ENCODE data around the gene NHERF2.

NHERF2 gene

GRCh38 chr16:2044541-2044940 lies 17.8 kb downstream of the NHERF2 start:
- Mint-ChIP-seq H3K9me3 (no peaks in the 10 kb centered on the region), H3K27ac (no peak overlapping the region), H3K36me3 (ENCODE audit: low read depth) (no peaks in the 10 kb centered on the region), H3K27me3 (no peaks in the 10 kb centered on the region), H3K4me1 (ENCODE audit: low read depth) (peaks cover 16% of the 10 kb centered on the region), H3K4me3 (no peak overlapping the region)

DNA sequence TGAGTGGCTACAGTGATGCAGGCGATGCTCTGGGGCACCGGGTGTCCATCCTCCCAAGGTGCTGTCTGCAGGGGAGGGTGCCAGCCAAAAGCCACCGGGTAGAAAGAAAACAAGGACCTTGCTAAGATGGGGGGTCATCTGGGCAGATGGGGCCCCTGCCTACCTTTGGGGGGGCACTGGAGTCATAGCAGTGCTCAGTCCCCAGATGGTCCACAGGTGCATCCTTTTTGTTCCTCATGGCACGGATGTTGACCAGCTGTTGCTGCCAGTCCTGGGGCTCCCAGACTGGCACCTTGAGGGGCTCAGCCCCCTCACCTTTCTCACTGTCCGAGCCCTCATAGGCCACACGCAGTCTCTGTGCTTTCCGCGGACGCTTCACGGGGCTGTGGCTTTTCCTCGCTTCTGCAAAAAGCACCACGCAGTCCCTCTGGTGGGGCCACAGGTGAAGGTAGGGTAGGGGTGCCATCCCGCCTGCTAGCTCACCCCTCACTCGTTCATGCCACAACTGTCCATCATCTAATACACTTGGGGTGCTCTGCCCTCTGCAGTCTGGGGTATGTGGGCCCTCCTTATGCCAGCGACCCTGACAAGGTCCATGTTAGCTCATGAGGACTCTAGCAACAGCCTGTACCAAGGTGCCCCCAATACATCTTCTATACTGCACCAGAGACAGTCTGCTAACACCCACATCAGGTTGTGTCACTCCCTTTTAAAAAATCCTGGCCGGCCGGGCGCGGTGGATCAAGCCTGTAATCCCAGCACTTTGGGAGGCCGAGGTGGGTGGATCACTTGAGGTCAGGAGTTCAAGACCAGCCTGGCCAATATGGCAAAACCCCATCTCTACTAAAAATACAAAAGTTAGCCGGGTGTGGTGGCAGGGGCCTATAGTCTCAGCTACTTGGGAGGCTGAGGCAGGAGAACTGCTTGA lies 19.5 kb downstream of the NHERF2 start:
- Mint-ChIP-seq H3K4me1 (ENCODE audit: low read depth) (peaks cover 16% of the 10 kb centered on the region), H3K27me3 (no peaks in the 10 kb centered on the region), H3K4me3 (peak overlapping the region; percentile 90), H3K36me3 (ENCODE audit: low read depth) (peaks cover 6% of the 10 kb centered on the region), H3K27ac (no peak overlapping the region), H3K9me3 (no peaks in the 10 kb centered on the region)

GRCh38 chr16:2046893-2047329 lies 20.2 kb downstream of the NHERF2 start:
- no peaks in the 10 kb centered on the region for H3K9me3 Mint-ChIP-seq
- peaks cover 16% of the 10 kb centered on the region for H3K4me1 Mint-ChIP-seq (ENCODE audit: low read depth)
- peak overlapping the region; percentile 90 for H3K4me3 Mint-ChIP-seq
- peaks cover 9% of the 10 kb centered on the region for H3K36me3 Mint-ChIP-seq (ENCODE audit: low read depth)
- no peaks in the 10 kb centered on the region for H3K27me3 Mint-ChIP-seq
- peak overlapping the region; percentile 47 for H3K27ac Mint-ChIP-seq

GRCh38 chr16:2047330-2048115 lies 20.8 kb downstream of the NHERF2 start, which contains the start of the genes NTHL1 and TSC2:
NTHL1 (minus strand) TSS chr16:2047834; CDS start chr16:2047823, 11 bp downstream.
TSC2 (plus strand) TSS chr16:2047985; CDS start chr16:2048616, 631 bp downstream.
- Mint-ChIP-seq H3K27me3 (no peaks in the 10 kb centered on the region), H3K36me3 (ENCODE audit: low read depth) (peaks cover 9% of the 10 kb centered on the region), H3K27ac (peak within 1 kb of the TSS; percentile 58), H3K4me1 (ENCODE audit: low read depth) (peaks cover 16% of the 10 kb centered on the region), H3K4me3 (peak within 1 kb of the TSS; percentile 90), H3K9me3 (no peaks in the 10 kb centered on the region)

DNA sequence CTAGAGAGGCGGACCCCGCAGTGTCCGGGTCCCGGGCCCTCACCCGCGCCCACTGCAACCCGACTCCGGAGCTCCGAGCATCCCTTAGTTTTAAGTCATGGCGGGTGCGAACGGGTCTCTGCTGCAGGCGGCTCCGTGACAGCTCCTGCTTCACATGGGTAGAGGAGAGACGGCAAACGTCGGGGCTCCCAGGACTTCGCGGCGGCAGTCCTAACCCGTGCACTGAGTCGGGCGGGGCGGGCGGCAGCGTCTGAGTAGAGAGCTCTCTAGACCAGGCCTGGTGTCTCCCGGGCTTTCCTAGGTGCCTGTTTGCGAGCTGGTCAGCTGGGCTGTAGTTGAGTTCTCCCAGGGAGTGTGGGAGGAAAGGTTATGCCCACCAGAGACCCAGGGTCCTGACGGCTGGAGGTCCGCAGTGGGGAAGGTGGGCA lies 21.4 kb downstream of the NHERF2 start:
- Mint-ChIP-seq H3K27me3 (no peaks in the 10 kb centered on the region), H3K4me3 (peak overlapping the region; percentile 90), H3K36me3 (ENCODE audit: low read depth) (peaks cover 9% of the 10 kb centered on the region), H3K9me3 (no peaks in the 10 kb centered on the region), H3K27ac (no peak overlapping the region), H3K4me1 (ENCODE audit: low read depth) (peaks cover 16% of the 10 kb centered on the region)

GRCh38 chr16:2053211-2053610 lies 26.5 kb downstream of the NHERF2 start:
- no peak overlapping the region for H3K27ac Mint-ChIP-seq
- no peak overlapping the region for H3K4me3 Mint-ChIP-seq
- peaks cover 15% of the 10 kb centered on the region for H3K36me3 Mint-ChIP-seq (ENCODE audit: low read depth)
- H3K9me3 Mint-ChIP-seq = no peaks in the 10 kb centered on the region
- H3K27me3 Mint-ChIP-seq = no peaks in the 10 kb centered on the region
- H3K4me1 Mint-ChIP-seq (ENCODE audit: low read depth) = peaks cover 10% of the 10 kb centered on the region

- Mint-ChIP-seq H3K4me1 (ENCODE audit: low read depth) (peaks cover 5% of the 10 kb centered on the region), H3K27me3 (no peaks in the 10 kb centered on the region), H3K9me3 (no peaks in the 10 kb centered on the region), H3K27ac (no peak overlapping the region), H3K36me3 (ENCODE audit: low read depth) (peaks cover 15% of the 10 kb centered on the region), H3K4me3 (no peak overlapping the region)
Measured at GRCh38 chr16:2053897-2054296, 27.2 kb downstream of the NHERF2 start.

DNA sequence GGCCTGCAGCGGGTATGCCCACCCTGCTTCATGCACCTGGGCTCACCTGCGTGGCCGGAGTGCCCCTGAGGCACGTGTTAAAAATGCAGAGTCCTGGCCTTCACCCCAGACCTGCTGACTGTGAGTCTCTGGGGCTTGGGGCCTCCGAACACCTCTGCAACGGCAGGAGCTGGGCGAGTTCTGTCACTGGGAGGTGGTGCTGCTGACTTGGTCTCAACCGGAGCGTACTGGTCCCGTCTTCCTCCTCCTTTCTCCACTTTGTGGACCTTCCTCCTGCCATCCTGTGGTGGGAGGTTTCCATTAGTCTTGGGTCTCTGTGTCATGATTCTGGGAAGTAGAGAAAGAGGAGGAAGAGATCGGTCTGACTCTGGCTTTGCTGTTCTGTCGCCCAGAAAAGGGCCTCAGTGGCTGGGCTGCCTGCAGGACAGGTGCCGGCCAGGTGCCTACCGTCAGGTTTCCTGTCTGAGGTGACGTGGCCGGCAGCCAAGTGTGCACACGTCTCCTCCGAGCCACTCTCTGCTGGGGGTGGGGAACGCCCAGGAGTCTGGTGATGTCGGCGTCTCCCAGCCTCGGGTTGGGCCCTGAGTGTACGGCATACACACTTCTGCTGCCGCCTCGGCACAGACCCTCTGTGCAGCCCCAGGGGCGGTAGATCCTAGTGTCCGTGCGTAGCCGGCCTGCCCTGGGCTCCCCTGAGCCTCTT lies 28.0 kb downstream of the NHERF2 start:
- H3K9me3 Mint-ChIP-seq = no peaks in the 10 kb centered on the region

GRCh38 chr16:2056077-2056476 lies 29.4 kb downstream of the NHERF2 start:
- Mint-ChIP-seq H3K9me3 (no peaks in the 10 kb centered on the region), H3K36me3 (ENCODE audit: low read depth) (peaks cover 11% of the 10 kb centered on the region)

More for the DNA sequence above, 28.0 kb downstream of the NHERF2 start:
- Mint-ChIP-seq H3K4me1 (ENCODE audit: low read depth) (no peaks in the 10 kb centered on the region), H3K27me3 (no peaks in the 10 kb centered on the region), H3K27ac (no peak overlapping the region), H3K4me3 (no peak overlapping the region), H3K36me3 (ENCODE audit: low read depth) (peaks cover 15% of the 10 kb centered on the region)

GRCh38 chr16:2056681-2057407 lies 30.1 kb downstream of the NHERF2 start:
- no peak overlapping the region for H3K4me3 Mint-ChIP-seq
- H3K27ac Mint-ChIP-seq = no peak overlapping the region
- no peaks in the 10 kb centered on the region for H3K4me1 Mint-ChIP-seq (ENCODE audit: low read depth)
- peaks cover 7% of the 10 kb centered on the region for H3K36me3 Mint-ChIP-seq (ENCODE audit: low read depth)
- no peaks in the 10 kb centered on the region for H3K27me3 Mint-ChIP-seq
- no peaks in the 10 kb centered on the region for H3K9me3 Mint-ChIP-seq

More at GRCh38 chr16:2056077-2056476, 29.4 kb downstream of the NHERF2 start:
- no peaks in the 10 kb centered on the region for H3K27me3 Mint-ChIP-seq
- no peak overlapping the region for H3K27ac Mint-ChIP-seq
- no peaks in the 10 kb centered on the region for H3K4me1 Mint-ChIP-seq (ENCODE audit: low read depth)
- no peak overlapping the region for H3K4me3 Mint-ChIP-seq

- Mint-ChIP-seq H3K27me3 (no peaks in the 10 kb centered on the region), H3K9me3 (no peaks in the 10 kb centered on the region), H3K36me3 (ENCODE audit: low read depth) (peaks cover 7% of the 10 kb centered on the region), H3K4me3 (no peak overlapping the region), H3K4me1 (ENCODE audit: low read depth) (no peaks in the 10 kb centered on the region), H3K27ac (no peak overlapping the region)
Measured at GRCh38 chr16:2057438-2057837, 30.7 kb downstream of the NHERF2 start.

DNA sequence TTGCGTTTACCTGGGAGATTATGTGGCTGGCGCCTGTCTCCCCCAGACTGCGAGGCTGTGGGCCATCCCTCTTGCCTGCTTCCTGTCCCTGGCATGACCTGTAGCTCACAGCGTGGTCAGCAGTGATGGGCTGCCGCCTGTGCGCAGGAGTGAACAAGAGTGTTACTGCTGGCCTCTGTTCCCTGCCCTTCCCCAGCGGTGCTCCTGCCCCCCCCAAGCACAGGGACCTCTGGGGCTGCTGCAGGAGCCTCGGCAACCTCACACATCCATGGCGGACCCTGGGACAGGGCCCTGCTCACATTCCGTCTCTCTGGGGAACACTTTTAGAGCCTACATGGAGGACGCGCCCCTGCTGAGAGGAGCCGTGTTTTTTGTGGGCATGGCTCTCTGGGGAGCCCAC lies 31.7 kb downstream of the NHERF2 start:
- Mint-ChIP-seq H3K36me3 (ENCODE audit: low read depth) (peaks cover 7% of the 10 kb centered on the region), H3K9me3 (no peaks in the 10 kb centered on the region), H3K27me3 (no peaks in the 10 kb centered on the region)

DNA sequence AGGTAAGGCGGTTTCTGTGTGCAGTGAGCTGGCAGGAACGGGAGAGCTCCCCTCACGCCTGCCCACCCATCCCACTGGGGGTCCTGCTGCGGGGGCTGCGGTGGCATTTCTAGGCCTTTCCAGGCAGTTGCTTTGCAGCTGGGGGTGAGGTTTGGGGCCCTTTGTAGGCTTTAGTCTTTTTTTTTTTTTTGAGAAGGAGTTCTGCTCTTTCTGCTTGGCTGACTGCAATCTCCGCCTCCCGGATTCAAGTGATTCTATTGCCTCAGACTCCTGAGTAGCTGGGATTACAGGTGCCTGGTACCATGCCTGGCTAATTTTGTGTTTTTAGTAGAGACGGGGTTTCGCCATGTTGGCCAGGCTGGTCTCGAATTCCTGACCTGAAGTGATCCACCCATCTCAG lies 32.2 kb downstream of the NHERF2 start:
- Mint-ChIP-seq H3K4me1 (ENCODE audit: low read depth) (no peaks in the 10 kb centered on the region), H3K9me3 (no peaks in the 10 kb centered on the region), H3K36me3 (ENCODE audit: low read depth) (peaks cover 7% of the 10 kb centered on the region), H3K27ac (no peak overlapping the region), H3K27me3 (no peaks in the 10 kb centered on the region), H3K4me3 (no peak overlapping the region)

More for the DNA sequence above, 31.7 kb downstream of the NHERF2 start:
- no peak overlapping the region for H3K4me3 Mint-ChIP-seq
- no peaks in the 10 kb centered on the region for H3K4me1 Mint-ChIP-seq (ENCODE audit: low read depth)
- no peak overlapping the region for H3K27ac Mint-ChIP-seq

DNA sequence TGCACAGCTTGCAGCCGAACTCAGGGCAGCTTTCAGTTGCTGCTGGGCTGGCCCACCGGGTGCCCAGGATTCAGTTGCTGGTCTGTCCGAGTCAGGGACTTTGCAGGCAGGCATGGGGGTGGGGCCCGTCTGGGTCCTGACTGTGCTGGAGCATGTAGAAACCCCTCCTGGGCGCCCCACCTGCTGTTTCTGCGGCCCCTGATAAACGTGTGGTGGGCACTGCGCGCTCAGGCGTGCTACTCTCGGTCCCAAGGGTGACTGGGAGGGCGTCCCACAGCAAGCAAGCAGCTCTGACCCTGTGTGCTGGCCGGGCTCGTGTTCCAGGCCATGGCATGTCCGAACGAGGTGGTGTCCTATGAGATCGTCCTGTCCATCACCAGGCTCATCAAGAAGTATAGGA lies 33.6 kb downstream of the NHERF2 start:
- Mint-ChIP-seq H3K4me3 (no peak overlapping the region), H3K36me3 (ENCODE audit: low read depth) (peaks cover 4% of the 10 kb centered on the region), H3K27ac (no peak overlapping the region)

More for the DNA sequence above, 33.6 kb downstream of the NHERF2 start:
- Mint-ChIP-seq H3K4me1 (ENCODE audit: low read depth) (no peaks in the 10 kb centered on the region), H3K27me3 (no peaks in the 10 kb centered on the region), H3K9me3 (no peaks in the 10 kb centered on the region)

All from stimulated activated naive CD8-positive, alpha-beta T cell treated with anti-CD3 and anti-CD28 coated beads, Interleukin-15, Interleukin-2, amounts not matched to agents 100 ng/mL and 50 ng/mL, for 24 hours (primary cell).